HG03196 (cell line): Measurements from ENCODE around the gene AKT1S1.

Source experiments
- ATAC-seq: cut with Tn5 transposase; IDR thresholded peaks from one replicate; pipeline ENCODE4 v1.9.1; 2021; ENCODE audit not compliant: unreplicated experiment

The AKT1S1 gene

DNA sequence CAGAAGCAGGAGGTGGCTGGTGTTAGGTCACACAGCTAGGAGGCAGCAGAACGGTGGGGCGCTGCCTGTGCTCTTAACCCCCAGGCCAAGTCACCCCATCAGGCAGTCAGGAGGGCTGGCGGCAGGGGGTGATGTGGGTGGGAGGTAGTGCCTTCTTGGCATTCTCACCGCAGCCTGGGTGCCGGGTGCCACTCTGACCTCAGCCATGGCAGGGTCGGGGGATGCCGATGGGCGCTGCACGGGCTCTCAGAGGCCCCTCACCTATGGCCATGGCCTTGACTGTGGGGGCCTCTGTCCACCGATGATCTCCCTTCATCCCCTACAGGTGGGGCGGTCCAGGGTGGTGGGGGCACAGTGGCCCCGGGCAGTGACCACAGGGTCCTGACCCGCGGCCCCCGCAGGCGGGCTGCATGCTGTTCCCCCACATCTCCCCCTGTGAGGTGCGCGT is 20.6 kb downstream of the AKT1S1 start:
- ATAC-seq: no peak

DNA sequence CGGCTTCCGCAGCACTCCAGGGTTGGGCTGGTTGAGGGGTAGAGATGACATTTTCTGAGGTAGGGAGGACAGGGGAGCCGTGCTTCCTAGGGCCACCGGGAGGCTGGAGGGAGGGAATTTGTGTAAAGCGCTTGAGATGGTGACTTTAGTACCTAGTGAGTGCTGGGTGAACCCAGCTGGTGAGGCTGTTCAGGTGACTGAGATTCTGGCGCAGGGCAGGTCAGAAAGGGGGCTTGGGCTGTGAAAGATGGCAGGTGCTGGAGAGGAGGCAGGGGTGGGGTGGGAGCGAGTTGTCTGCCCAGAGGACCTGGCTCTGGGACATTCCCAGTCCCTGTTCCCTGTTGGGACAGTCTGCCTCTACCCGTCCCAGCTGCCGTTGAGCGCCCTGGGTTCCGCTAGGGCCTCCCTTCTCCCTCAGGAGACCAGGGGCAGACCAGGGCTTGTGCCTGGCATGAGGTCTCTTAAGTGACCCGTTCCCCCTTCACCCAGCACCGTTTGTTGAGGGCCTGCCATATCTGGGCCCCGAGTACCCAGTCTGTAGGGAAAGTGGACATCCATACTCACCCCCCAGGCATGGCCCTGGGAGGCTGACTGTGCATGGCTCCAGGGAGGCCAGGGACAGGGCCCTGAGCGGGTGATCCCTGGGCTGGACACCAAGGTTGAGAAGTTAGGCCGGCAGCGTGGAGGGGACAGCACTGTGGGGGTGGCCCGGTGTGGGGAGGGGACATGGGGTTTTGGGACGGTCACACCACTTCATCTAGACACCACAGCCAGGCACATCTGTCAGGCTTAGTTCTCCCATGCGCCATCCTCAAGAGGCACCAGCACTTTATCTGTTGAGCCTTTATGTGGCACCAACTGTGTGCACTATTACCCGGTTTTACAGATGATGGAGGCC is 21.2 kb downstream of the AKT1S1 start:
- ATAC-seq: no peak

DNA sequence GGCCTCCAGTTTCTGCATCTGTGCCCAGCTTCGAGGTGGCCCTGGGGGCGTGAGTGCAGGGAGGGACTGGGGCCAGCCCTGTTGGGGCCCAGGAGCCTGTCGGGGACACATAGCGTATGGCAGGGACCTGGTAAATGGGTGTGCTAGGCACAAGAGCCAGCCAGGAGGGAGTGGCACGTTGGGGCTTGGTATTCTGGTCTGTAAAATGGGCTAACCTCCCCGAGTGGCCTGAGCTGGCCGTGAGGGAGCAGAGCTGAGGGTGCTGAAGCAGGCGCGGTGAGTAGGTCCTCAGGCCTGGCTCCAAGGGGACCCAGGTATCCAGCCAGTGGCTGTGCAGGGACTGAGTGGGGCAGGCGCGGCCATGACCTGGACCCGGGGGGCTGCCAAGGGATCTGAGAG is 21.9 kb downstream of the AKT1S1 start:
- no peak for ATAC-seq

DNA sequence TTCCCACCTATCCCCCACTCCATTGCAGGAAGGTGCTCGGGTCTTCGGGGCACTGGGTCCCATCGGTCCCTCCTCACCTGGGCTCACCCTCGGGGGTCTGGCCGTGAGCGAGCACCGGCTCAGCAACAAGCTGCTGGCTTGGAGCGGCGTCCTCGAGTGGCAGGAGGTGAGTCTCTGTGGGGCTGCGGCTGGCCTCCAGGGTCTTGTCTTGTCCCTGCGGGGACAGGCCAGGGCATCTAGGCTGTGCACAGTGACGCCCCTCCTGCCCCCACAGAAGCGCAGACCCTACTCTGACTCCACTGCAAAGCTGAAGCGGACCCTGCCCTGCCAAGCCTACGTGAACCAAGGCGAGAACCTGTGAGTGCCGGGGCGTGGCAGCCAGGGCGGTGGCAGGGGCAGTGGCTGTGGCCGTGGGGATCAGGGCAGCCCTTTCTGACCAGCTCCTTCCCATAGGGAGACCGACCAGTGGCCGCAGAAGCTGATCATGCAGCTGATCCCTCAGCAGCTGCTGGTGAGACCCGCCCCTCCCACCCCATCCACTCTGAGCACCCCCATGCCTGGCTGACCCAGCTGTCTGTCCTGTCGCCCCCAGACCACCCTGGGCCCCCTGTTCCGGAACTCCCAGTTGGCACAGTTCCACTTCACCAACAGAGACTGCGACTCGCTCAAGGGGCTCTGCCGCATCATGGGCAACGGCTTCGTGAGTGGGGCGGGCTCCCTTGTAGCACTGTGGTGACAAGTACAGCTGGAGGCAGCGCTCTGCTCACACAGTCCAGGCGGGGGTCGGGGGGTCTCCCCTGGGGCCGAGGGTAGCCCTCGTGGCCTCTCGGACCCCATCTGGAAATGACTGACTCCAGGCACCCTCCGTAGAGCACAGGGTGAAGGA is 22.5 kb downstream of the AKT1S1 start:
- ATAC-seq: no peak

DNA sequence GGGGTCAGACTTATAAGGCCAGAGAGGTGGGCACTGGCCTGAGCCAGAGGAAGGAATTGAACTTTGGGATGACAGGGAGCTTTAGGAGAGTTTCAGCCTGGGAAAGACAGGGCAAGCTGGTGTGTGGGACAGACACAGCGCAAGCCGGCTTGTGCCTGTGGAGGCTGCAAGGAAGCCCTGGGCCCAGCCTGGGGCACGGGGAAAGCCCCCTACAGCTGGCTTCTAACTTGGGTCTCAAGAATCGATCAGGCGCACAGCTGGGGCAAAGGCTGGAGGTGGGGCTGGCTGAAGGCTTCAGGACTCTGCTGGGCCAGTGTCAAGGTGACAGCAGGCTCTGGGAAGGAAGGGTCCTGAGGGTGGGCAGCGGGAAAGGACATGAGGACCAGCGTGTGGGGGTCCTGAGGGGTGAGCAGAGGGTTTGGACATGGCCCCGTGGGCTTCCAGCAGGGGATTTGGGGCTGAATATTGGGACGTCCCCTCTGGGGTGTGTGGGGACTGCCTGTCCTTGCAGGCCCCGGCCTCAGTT is 23.2 kb downstream of the AKT1S1 start:
- no peak for ATAC-seq

DNA sequence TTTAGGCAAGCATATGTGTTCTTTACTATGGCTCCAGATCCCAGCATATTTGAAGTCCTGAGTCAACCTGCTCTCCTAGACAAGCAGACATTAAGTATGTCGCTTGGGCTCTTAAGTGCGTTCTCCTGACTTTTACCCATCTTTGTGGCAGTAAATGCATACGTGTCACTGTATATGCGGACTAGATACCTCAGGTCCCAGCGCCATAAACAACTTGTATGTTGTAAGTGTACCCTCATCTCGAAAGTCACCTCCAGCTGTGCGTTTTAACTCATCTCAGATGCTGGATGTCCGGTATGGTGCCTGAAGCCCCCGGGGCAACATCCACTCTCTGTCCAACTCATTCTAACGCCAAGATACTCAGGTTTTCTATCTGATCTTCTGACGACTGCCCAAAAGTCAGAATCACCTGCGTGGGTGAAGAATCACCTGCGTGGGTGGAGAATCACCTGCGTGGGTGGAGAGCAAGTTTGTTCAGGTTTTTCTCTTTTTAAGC is 24.5 kb downstream of the AKT1S1 start:
- ATAC-seq: no peak

DNA sequence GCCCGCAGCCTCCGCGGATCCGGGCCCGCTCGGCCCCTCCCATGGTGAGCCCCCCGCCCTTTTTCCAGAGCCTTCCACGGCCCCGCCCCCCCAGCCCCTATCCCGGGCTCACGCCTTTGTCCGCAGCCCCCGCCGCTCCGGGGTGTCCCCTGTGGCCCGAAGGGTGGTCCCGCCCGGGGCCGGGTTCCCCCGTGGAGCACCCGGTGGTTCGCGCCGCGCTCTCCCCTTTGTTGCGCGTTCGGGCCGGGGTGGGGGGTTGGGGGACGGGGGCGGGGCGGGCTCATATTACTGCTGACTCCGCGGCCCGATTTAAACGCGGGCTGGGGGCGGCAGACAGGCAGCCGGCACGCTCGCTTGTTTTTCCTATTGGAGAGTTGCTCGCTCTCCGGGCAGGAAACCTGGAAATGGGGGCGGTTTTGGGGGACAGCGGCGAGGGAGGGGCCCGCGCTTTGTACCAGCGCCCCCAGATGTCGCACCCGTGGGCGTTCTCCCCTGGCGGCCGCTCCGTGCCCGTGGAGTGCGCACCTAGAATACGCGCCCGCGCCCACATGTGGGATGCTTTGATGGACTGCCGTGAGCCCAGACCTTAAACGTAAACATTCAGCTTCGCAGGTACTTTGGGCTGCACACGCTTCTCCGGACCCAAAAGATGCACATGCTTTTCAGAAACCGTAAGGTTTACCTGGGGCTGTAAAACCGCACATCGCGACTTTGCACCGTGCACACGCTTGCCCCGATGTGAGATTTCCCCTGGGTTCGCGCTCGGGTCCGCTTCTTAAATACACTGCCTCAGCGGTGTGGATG is 25.5 kb downstream of the AKT1S1 start:
- ATAC-seq: peak; percentile 9

DNA sequence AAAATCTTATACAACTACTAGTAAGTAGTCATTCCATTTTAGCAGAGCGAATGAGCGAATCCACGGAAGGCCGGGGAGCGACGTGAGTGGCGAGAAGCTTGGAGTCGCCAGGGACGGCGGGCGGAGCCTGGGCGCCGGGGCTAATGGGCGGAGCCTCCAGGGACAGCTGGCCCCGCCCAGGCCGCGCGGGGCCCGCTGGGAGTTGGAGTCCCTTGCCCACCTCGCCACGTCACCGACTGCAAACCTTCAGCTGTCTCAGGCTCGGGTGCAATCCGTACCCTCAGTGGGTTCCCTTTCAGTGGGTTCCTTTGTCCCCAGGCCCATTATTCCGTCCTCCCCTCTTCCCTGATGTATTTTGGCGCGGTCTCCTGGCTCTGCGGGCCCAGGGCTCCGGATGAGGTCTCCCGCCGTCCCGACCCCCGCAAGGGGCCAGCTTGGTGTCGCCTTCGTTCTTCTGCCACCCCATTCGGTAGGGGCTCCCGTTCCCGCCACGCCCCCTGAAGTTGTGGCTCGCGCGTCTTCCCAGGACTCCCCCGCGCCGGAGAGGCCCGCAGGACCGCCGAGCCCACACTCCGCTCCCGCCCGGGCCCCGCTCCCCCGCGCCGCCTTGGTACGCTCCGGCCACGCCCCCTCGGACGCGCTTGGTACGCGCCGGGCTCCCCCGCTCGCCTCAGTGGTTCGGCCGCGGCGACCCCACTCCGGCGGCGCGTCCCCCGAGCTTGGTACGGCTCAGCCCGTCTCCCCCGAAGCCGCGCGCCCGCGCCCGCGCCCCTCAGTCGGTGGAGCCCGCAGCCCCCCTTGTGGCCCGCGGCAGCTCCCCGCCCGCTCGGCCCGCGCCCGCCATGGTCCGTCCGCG is 26.4 kb downstream of the AKT1S1 start, which contains the start of gene PTOV1:
PTOV1 (plus strand) TSS at position 673 of the 856 bp plus-strand sequence.
- peak; percentile 69 for ATAC-seq

DNA sequence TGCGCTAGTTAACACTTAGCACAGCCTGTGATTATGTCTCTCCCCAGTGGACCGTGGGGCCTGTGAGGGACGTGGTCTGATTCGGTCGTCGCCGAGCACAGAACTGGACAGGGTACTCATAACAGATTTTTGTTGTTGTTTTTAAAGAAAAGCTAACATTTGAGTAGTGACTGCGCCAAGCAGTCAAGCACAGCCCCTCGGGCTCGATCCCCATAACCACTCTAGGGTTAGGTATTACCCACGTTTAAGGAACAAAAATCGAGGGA is 27.0 kb downstream of the AKT1S1 start:
- peak; percentile 9 for ATAC-seq

DNA sequence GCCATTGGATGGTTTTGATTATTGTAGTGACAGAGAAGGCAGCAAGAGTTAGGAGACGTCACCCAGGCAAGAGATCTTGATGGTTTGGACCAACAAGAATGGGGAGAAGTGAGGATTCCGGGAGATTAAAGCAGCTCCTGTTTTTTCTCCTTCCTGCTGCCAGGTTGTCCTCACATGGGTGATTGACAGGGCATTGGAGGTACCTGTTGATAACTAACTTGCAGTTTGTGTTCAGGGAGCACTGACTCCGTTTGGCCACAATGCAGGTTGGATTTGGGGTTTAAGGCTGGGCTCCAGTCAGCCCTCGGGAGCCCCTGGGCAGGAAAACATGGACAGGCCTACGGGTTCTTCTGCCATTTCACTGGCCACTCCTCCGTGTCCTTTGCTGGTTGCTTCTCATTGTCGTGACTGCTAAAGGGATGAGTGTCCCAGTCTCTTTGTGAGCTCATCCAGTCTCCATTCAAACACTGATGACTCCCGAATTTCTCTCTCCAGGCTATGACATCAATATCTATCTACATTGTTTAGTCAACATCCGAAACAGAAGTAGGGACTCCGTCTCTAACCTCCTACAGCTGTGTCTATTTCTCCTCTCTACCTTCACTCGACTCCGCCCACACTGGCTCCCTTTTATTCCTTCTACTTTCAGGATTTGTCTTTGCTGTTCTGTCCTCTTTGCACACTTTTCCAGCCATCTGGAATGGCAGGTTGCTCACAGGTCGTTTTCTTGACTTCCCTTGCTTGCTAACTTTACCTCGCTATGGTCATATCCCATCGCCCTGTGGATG is 27.5 kb downstream of the AKT1S1 start:
- ATAC-seq: no peak

DNA sequence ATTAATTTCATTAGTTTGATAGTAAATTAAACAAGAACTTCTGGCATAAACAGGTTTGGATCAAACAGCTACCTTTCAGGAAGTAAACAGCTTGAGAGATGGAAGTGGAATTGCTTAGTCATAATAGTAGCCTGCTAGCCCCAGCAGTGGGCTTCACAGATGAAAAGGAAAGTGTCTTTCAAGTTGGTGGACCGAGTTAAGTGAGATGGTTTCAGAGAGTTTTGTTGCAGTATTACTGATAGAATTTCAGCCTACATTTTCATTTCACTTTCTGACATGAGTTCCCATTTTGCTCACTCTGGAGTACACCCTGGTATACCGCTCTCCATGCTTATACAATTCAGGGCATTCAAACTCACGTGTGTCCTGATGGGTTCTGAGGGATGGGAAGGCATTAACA is 28.2 kb downstream of the AKT1S1 start:
- ATAC-seq: no peak

DNA sequence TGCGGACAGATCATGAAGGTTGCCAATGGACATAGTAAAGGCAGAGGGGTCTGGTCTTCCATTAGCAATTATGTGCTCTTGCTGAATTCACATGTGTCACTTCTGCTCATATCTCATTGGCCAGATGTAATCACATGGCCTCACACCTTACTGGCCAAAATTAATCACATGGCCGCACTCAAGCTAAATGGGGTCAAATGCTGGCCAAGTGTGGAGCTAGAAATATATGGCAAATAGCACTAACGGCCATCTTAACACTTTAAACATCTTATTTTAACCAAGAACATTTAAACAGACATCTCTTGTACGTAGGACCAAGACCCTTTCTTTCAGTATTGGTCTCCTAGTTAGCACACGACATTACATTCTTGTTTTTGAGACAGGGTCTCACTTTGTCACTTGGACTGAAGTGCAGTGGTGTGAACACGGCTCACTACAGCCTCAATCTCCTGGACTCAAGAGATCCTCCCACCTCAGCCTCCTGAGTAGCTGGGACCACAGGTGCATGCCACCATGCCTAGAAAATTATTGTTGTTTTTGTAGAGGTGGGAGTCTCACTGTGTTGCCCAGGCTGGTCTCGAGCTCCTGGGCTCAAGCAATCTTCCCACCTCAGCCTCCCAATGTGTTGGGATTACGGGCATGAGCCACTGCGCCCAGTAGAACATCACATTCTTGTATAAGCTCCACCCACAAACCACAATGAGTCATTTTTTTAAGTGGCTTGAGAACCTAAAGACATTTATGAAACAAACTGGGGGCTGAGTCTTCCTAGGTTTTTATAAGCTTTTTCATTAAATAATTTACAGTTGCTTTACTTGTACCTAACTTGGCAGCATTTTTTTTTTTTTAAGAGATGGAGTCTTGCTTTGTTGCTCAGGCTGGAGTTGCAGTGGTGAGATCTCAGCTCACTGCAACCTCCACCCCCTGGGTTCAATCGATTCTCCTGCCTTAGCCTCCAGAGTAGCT is 29.1 kb downstream of the AKT1S1 start:
- no peak for ATAC-seq

DNA sequence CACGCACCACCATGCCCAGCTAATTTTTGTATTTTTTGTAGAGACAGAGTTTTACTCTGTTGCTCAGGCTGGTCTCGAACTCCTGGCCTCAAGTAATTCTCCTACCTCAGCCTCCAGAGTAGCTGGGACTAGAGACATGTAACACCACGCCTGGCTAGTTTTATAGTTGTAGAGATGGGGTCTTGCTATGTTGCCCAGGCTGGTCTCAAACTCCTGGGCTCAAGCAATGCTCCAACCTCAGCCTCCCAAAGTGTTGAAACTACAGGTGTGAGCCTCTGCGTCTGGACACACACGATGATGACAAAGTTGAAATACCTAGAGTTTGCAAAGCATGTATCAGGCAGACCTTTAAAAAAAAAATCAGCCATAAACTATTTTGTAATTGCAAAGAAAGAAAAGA is 30.7 kb downstream of the AKT1S1 start:
- no peak for ATAC-seq

DNA sequence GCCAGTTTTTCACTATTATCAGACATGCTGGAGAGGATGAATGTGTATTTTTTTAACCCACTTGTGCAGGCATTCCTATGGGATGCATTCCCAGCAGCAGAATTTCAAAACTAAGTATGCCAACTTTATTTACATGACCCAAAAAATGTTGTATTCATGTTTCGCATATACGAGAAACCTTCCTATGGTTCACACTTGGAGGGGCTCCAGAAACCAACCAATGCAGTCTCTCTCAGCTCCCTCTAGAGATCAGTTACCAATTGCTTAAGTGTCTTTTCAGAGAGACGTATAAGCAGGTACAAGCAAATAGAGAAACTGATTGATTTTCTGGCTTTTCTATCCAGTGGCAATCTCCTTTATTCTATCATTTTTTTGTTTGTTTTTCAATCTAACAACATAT is 31.7 kb downstream of the AKT1S1 start:
- ATAC-seq: no peak

DNA sequence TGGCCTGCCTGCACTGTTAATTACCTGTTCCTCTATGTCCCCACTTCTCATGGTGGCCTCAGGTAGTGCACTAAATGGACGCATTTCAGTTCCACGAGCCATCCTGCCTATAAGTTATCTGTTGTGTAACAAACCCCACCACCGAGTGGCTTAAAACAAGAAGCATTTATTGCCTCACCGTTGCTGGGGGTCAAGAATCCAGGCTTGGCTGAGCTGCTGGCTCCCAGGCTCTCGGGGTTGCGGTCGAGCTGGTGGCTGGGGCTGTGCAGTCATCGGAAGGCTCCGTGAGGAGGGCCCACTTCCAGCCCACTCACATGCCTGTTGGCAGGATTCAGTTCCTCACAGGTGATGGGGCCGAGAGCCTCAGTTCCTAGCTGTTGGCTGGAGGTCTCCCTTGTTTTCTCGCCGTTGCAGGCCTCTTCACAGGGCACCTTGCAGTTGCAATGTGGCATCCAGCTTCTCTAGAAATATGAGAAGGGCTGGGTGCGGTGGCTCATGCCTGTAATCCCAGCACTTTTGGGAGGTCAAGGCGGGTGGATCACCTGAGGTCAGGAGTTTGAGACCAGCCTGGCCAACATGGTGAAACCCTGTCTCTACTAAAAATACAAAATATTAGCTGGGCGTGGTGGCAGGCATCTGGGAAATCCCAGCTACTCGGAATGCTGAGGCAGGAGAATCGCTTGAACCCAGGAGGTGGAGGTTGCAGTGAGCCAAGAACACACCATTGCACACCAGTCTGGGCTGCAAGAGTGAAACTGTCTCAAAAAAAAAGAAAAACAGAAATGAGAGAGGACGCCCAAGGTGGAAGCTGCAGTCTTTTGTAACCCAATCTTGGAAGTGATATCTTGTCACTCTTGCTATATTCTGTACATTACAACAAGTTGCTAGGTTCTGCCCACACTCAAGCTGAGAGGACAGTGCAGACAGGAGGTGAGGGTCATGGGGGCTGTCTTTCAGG is 32.7 kb downstream of the AKT1S1 start:
- ATAC-seq: no peak

DNA sequence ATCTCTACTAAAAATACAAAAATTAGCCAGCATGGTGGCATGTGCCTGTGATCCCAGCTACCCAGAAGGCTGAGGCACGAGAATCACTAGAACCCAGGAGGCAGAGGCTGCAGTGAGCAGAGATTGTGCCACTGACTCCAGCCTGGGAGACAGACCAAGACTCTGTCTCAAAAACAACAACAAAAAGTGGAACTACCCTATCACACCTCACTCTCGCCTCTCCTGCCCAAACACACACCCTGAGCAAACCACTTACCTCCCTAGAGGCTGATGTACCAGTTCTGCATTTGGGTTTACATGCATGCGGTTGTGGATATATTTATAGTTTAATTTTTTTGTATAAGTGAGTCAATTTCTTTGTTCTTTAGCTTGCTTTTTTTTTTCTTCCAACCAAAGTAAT is 33.9 kb downstream of the AKT1S1 start:
- ATAC-seq: no peak

DNA sequence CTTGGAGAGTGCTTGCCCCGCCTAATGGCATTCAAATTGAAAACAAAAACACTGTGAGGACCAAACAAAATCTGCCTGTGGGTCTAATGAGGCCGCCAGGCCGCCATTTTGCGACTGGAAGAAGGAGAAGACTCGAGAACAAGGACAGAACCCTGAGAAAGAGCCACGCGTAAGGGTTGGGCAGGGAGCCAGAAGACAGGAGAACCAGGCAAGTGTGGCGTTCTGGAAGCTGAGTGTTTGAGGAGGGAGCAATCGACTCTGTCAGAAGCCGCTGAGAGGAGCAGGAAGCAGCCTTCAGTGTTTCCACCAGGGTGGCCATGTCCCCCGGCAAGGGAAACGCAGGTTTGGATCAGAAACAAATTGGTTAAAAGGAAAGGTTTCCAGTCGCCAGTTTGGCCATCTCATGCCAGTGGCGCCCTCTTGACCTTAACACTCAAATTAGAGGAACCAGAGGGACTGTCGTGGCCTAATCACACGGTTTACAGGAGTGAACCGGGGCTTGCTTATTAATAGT is 36.4 kb downstream of the AKT1S1 start:
- ATAC-seq: no peak
